Measurements from ENCODE around the gene EFNB1. TPM values are rescaled to one million over a fixed set of nuclear protein-coding genes. Genes with fewer than 3 reads are reported as not detected.

EFNB1 gene
- total and polyA plus RNA-seq, 2 donors (not counting 1 experiment from before 2014, with no cell fraction given): 1.5 to 3.2 TPM

- no peak overlapping the region for H3K4me3 Mint-ChIP-seq
- Histone ChIP-seq H3K27me3 (replicated peaks in 1 of 4; ENCODE audit: control extremely low read depth in 1 of 4, control insufficient read depth in 3 of 4, insufficient read depth in 4 of 4, low read length in 3 of 4) (no peaks in the 10 kb centered on the region), H4K20me1 (ENCODE audit: control insufficient read depth, insufficient read depth, low read length, poor library complexity, severe bottlenecking) (no peaks in the 10 kb centered on the region), H3K36me3 (replicated peaks in 1 of 2; ENCODE audit: control extremely low read depth in 1 of 2, control insufficient read depth in 1 of 2, extremely low read depth in 1 of 2, insufficient read depth in 2 of 2, low read length in 1 of 2) (no peaks in the 10 kb centered on the region), H3K27ac (ENCODE audit: low read length in 2 of 2) (no peak overlapping the region), H3K4me3 (ENCODE audit: control extremely low read depth in 1 of 5, extremely low read depth in 1 of 5, insufficient read depth in 1 of 5, low read depth in 2 of 5, low read length in 4 of 5) (no peak overlapping the region), H2AFZ (ENCODE audit: insufficient read depth, low read depth, low read length, poor library complexity, severe bottlenecking) (no peak overlapping the region), H3K79me2 (ENCODE audit: control insufficient read depth, insufficient read depth, low read length) (no peaks in the 10 kb centered on the region), H3K4me1 (ENCODE audit: control insufficient read depth in 2 of 2, insufficient read depth in 2 of 2, low read length in 2 of 2) (peaks cover 0 to 10% of the 10 kb centered on the region in 2 donors), H3K9me3 (ENCODE audit: control extremely low read depth in 1 of 3, control insufficient read depth in 2 of 3, insufficient read depth in 1 of 3, low read length in 2 of 3) (no peaks in the 10 kb centered on the region), H3K4me2 (replicated peaks; ENCODE audit: low read depth, low read length, poor library complexity, severe bottlenecking) (no peak overlapping the region), H3K9ac (ENCODE audit: low read length) (no peak overlapping the region)
- ChIA-PET CTCF (interaction anchor here (0.6 to 1.8 kb wide), 3 partner anchors 11 to 447 kb away, joined by 3 to 5 read pairs (median 5); no protein-coding TSS in a partner anchor), POLR2A (no interaction called here)
- no peaks in the 10 kb centered on the region for H3K9me3 Mint-ChIP-seq (ENCODE audit: insufficient read depth)
- ATAC-seq (ENCODE audit: low read depth) (no peak), DNase-seq (no peak)
- H3K4me1 Mint-ChIP-seq: peaks cover 3% of the 10 kb centered on the region
- 87% methylated on average over 7 of the region's 10 CpGs for WGBS (ENCODE audit: insufficient coverage)
- TF ChIP-seq, protein P1, sequence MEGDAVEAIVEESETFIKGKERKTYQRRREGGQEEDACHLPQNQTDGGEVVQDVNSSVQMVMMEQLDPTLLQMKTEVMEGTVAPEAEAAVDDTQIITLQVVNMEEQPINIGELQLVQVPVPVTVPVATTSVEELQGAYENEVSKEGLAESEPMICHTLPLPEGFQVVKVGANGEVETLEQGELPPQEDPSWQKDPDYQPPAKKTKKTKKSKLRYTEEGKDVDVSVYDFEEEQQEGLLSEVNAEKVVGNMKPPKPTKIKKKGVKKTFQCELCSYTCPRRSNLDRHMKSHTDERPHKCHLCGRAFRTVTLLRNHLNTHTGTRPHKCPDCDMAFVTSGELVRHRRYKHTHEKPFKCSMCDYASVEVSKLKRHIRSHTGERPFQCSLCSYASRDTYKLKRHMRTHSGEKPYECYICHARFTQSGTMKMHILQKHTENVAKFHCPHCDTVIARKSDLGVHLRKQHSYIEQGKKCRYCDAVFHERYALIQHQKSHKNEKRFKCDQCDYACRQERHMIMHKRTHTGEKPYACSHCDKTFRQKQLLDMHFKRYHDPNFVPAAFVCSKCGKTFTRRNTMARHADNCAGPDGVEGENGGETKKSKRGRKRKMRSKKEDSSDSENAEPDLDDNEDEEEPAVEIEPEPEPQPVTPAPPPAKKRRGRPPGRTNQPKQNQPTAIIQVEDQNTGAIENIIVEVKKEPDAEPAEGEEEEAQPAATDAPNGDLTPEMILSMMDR (IDR thresholded peaks at IDR 0.05): no peak
- TF ChIP-seq EZH2 (IDR thresholded peaks at IDR 0.05; ENCODE audit: borderline replicate concordance, insufficient read depth, low read depth, low read length, poor library complexity, severe bottlenecking): no peak
- no peaks in the 10 kb centered on the region for H3K27me3 Mint-ChIP-seq
- H3K27ac Mint-ChIP-seq: no peak overlapping the region
- intact Hi-C loops (cut with micrococcal nuclease): loop anchor here (10.0 kb wide), 1 partner anchor 309 kb away; no protein-coding TSS in a partner anchor
Observed at GRCh38 chrX:68823413-68824151, 5.2 kb upstream of the EFNB1 start.

DNA sequence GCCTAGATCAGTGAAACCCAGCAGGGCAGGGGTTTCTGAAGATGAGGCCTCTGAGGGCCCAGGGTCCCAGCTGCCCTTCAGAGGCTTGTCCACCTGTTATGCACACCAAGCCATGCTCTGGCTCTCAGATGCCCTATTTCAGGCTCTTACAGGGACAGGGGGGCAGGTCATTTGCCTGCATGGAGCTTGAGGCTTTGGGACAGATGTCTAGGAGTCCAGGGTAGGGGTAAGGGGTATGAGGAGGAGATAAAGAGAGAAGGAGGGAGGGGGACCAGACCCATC is 4.7 kb upstream of the EFNB1 start:
- no peak overlapping the region for H3K9ac ChIP-seq (ENCODE audit: low read length)
- intact Hi-C loops (cut with micrococcal nuclease): loop anchor here (10.0 kb wide), 1 partner anchor 309 kb away; no protein-coding TSS in a partner anchor
- no peak overlapping the region for H2AFZ ChIP-seq (ENCODE audit: insufficient read depth, low read depth, low read length, poor library complexity, severe bottlenecking)
- no peak for DNase-seq
- POLR2A ChIA-PET: no interaction called here
- no peak overlapping the region for H3K4me3 ChIP-seq (ENCODE audit: control extremely low read depth in 1 of 5, extremely low read depth in 1 of 5, insufficient read depth in 1 of 5, low read depth in 2 of 5, low read length in 4 of 5)
- no peak for ATAC-seq (ENCODE audit: low read depth)
- Mint-ChIP-seq H3K27ac (no peak overlapping the region), H3K4me1 (peaks cover 6% of the 10 kb centered on the region), H3K4me3 (no peak overlapping the region), H3K27me3 (no peaks in the 10 kb centered on the region), H3K9me3 (ENCODE audit: insufficient read depth) (no peaks in the 10 kb centered on the region)
- no peaks in the 10 kb centered on the region for H3K9me3 ChIP-seq (ENCODE audit: control extremely low read depth in 1 of 3, control insufficient read depth in 2 of 3, insufficient read depth in 1 of 3, low read length in 2 of 3)
- TF ChIP-seq EZH2 (IDR thresholded peaks at IDR 0.05; ENCODE audit: borderline replicate concordance, insufficient read depth, low read depth, low read length, poor library complexity, severe bottlenecking): no peak
- TF ChIP-seq, protein P1 (IDR thresholded peaks at IDR 0.05): no peak
- H4K20me1 ChIP-seq (ENCODE audit: control insufficient read depth, insufficient read depth, low read length, poor library complexity, severe bottlenecking): no peaks in the 10 kb centered on the region
- no peak overlapping the region for H3K27ac ChIP-seq (ENCODE audit: low read length in 2 of 2)
- no peaks in the 10 kb centered on the region for H3K27me3 ChIP-seq (replicated peaks in 1 of 4; ENCODE audit: control extremely low read depth in 1 of 4, control insufficient read depth in 3 of 4, insufficient read depth in 4 of 4, low read length in 3 of 4)
- CTCF ChIA-PET: interaction anchor here (1.4 kb wide), 1 partner anchor 398 kb away, joined by 5 read pairs; no protein-coding TSS in a partner anchor
- no peaks in the 10 kb centered on the region for H3K79me2 ChIP-seq (ENCODE audit: control insufficient read depth, insufficient read depth, low read length)
- no peaks in the 10 kb centered on the region for H3K36me3 ChIP-seq (replicated peaks in 1 of 2; ENCODE audit: control extremely low read depth in 1 of 2, control insufficient read depth in 1 of 2, extremely low read depth in 1 of 2, insufficient read depth in 2 of 2, low read length in 1 of 2)
- peaks cover 0 to 10% of the 10 kb centered on the region in 2 donors for H3K4me1 ChIP-seq (ENCODE audit: control insufficient read depth in 2 of 2, insufficient read depth in 2 of 2, low read length in 2 of 2)
- no peak overlapping the region for H3K4me2 ChIP-seq (replicated peaks; ENCODE audit: low read depth, low read length, poor library complexity, severe bottlenecking)
